ENCODE results near the gene ANKRD49. TPM values are rescaled to one million over a fixed set of nuclear protein-coding genes. Genes with fewer than 3 reads are reported as not detected.

ANKRD49 gene
- total and polyA plus RNA-seq, 10 of the 15 experiments (the other 5 are each of a cell fraction or from before 2014, with no cell fraction given): 19.2 to 46.6 (median 33.6) TPM

DNA sequence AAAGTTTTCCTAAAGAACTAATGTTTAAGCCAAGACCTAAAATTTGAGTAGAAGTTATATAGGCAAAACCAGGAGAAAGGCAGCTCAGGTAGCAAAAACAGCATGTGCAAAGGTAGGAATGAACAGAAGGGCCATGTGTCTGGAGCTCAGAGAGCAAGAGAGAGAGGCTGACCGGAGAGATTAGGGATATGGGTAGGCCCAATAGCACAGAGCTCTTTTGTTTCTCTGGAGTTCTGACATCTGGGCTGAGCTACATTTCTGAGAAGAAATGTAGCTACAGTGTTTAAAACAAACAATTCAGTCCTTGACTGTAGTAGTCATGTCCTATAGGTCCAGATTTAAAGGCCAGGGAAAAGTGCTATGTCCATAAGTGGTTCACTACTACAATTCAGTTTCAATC, 22.9 kb downstream of the ANKRD49 start:
- Histone ChIP-seq H2AFZ (ENCODE audit: control insufficient read depth, low read depth, low read length) (no peak overlapping the region), H3K36me3 (ENCODE audit: control insufficient read depth in 2 of 2, insufficient read depth in 2 of 2, low read length in 1 of 2) (no peaks in the 10 kb centered on the region), H3K4me2 (ENCODE audit: control insufficient read depth, insufficient read depth) (no peak overlapping the region), H3K9ac (ENCODE audit: control insufficient read depth, insufficient read depth, low read length) (no peak overlapping the region), H3K4me1 (ENCODE audit: control insufficient read depth, insufficient read depth, low read length) (no peaks in the 10 kb centered on the region), H3K79me2 (ENCODE audit: control insufficient read depth, insufficient read depth, low read length) (no peaks in the 10 kb centered on the region), H3K9me3 (replicated peaks; ENCODE audit: control insufficient read depth, insufficient read depth, low read length) (no peaks in the 10 kb centered on the region), H4K20me1 (ENCODE audit: control insufficient read depth, insufficient read depth) (no peaks in the 10 kb centered on the region), H3K27me3 (replicated peaks in 1 of 2; ENCODE audit: control insufficient read depth in 2 of 2, insufficient read depth in 2 of 2, low read length in 1 of 2) (peaks cover 0 to 7% of the 10 kb centered on the region in 2 experiments; a peak in 1 of 4 replicates), H3K4me3 (no peak overlapping the region), H3K27ac (ENCODE audit: control insufficient read depth, insufficient read depth) (no peak overlapping the region)
- SMC1A ChIA-PET (ENCODE audit: uncharacterized antibody, unreplicated experiment): interaction anchor here (0.5 to 13.5 kb wide), 15 partner anchors 9 to 333 kb away, joined by 3 to 216 read pairs (median 3); no protein-coding TSS in a partner anchor
- DNase-seq (ENCODE audit: low read depth, low spot score): no peak
- RAD21 ChIA-PET (ENCODE audit: unreplicated experiment): interaction anchor here (0.5 to 6.5 kb wide), 13 partner anchors 9 to 978 kb away, joined by 3 to 121 read pairs (median 4); no protein-coding TSS in a partner anchor
- in situ Hi-C loops (cut with MboI): no loop called here
- WGBS (ENCODE audit: insufficient coverage, insufficient replicate concordance, low lambda C conversion rate, missing lambda C conversion rate): 0% methylated on average over 1 of the region's 1 CpG
- BruUV-seq (replicated peaks): no TSS peak
- FAIRE-seq: no peak
- ATAC-seq: no peak
- no peak for TF ChIP-seq STAT1 (conservative IDR thresholded peaks at IDR 0.05)
- TF ChIP-seq SMAD1 (IDR thresholded peaks at IDR 0.05; ENCODE audit: low read depth, partially characterized antibody): no peak
- no peak for TF ChIP-seq NFXL1 (IDR thresholded peaks at IDR 0.05; ENCODE audit: borderline replicate concordance)
- TF ChIP-seq IKZF1 (conservative IDR thresholded peaks at IDR 0.05): no peak
- TF ChIP-seq, protein P1, sequence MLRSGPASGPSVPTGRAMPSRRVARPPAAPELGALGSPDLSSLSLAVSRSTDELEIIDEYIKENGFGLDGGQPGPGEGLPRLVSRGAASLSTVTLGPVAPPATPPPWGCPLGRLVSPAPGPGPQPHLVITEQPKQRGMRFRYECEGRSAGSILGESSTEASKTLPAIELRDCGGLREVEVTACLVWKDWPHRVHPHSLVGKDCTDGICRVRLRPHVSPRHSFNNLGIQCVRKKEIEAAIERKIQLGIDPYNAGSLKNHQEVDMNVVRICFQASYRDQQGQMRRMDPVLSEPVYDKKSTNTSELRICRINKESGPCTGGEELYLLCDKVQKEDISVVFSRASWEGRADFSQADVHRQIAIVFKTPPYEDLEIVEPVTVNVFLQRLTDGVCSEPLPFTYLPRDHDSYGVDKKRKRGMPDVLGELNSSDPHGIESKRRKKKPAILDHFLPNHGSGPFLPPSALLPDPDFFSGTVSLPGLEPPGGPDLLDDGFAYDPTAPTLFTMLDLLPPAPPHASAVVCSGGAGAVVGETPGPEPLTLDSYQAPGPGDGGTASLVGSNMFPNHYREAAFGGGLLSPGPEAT (IDR thresholded peaks at IDR 0.05; ENCODE audit: low read depth): no peak
- no peak for TF ChIP-seq SIN3A (IDR thresholded peaks at IDR 0.05; ENCODE audit: low read depth, low read length)
- POLR2A ChIA-PET: interaction anchor here (0.6 kb wide), 1 partner anchor 86 kb away, joined by 3 read pairs; no protein-coding TSS in a partner anchor
- CTCF ChIA-PET: interaction anchor here (0.7 to 15.7 kb wide), 16 partner anchors 8 to 595 kb away, joined by 3 to 337 read pairs (median 5); no protein-coding TSS in a partner anchor
- intact Hi-C loops (cut with micrococcal nuclease; ENCODE audit: unreplicated experiment): loop anchor here (10.0 kb wide), 1 partner anchor 238 kb away; no protein-coding TSS in a partner anchor

Data from GM12878 (cell line).